Glutamatergic neuron (in vitro differentiated cells): Measurements from ENCODE around the gene KCNG2. TPM values are rescaled to one million over a fixed set of nuclear protein-coding genes. Genes with fewer than 3 reads are reported as not detected.
A peak's percentile ranks its signal among the peaks of the same experiment; 100 is the strongest.

Experiments
- DNase-seq: peaks from one replicate; pipeline ENCODE4 v3.0.0; 2022
- H3K27ac Mint-ChIP-seq: one replicate; pipeline ENCODE4 v1.8.0; 2020; ENCODE audit warnings: mild to moderate bottlenecking, mixed read lengths, inconsistent platforms; ENCODE audit not compliant: unreplicated experiment
- H3K27me3 Mint-ChIP-seq: one replicate; pipeline ENCODE4 v1.8.0; 2020; ENCODE audit warnings: mild to moderate bottlenecking, moderate library complexity, mixed read lengths, inconsistent platforms; ENCODE audit not compliant: unreplicated experiment
- H3K36me3 Mint-ChIP-seq: one replicate; pipeline ENCODE4 v1.8.0; 2020; ENCODE audit warnings: mild to moderate bottlenecking, mixed read lengths, inconsistent platforms; ENCODE audit not compliant: unreplicated experiment
- H3K4me1 Mint-ChIP-seq: one replicate; pipeline ENCODE4 v1.8.0; 2020; ENCODE audit warnings: mild to moderate bottlenecking, low read depth, mixed read lengths, inconsistent platforms; ENCODE audit not compliant: unreplicated experiment
- H3K4me3 Mint-ChIP-seq: one replicate; pipeline ENCODE4 v1.8.0; 2020; ENCODE audit warnings: mild to moderate bottlenecking, mixed read lengths, inconsistent platforms; ENCODE audit not compliant: unreplicated experiment
- H3K9me3 Mint-ChIP-seq: one replicate; pipeline ENCODE4 v1.8.0; 2020; ENCODE audit warnings: mild to moderate bottlenecking, moderate library complexity, mixed read lengths, inconsistent platforms; ENCODE audit not compliant: unreplicated experiment
- CTCF ChIP-seq: fragments of 200-600 bp; sonication (generic); IDR thresholded peaks from one replicate; pipeline ENCODE4 v1.5.0; 2021; ENCODE audit not compliant: partially characterized antibody, unreplicated experiment
- total RNA-seq: library from RNA; stranded (reverse); fragmentation: NEBNext Ultra II Directional; extraction: Animal tissue kit (Norgen Biotek cat#: 25700); gene quantifications from one replicate; pipeline ENCODE4 v1.2.1, GENCODE V29; 2021; ENCODE audit not compliant: unreplicated experiment

The KCNG2 gene
- total RNA-seq, 1 donor from 2014 or later: 1.6 TPM

- H3K36me3 Mint-ChIP-seq: peaks cover 5% of the 10 kb centered on the region
- TF ChIP-seq CTCF: no peak
- peaks cover 11% of the 10 kb centered on the region for H3K9me3 Mint-ChIP-seq
- H3K4me1 Mint-ChIP-seq: peaks cover 14% of the 10 kb centered on the region
- H3K27me3 Mint-ChIP-seq: peaks cover 11% of the 10 kb centered on the region
- peak; percentile 76 for DNase-seq
- no peak overlapping the region for H3K4me3 Mint-ChIP-seq
- peak overlapping the region; percentile 75 for H3K27ac Mint-ChIP-seq
These were observed 58.6 kb downstream of the KCNG2 start for GRCh38 chr18:79856119-79857007.

GRCh38 chr18:79857082-79857671, 59.4 kb downstream of the KCNG2 start:
- Mint-ChIP-seq H3K9me3 (peaks cover 17% of the 10 kb centered on the region), H3K27ac (peak overlapping the region; percentile 84)
- DNase-seq: no peak

GRCh38 chr18:79859314-79859713, 61.6 kb downstream of the KCNG2 start:
- H3K27ac Mint-ChIP-seq: no peak overlapping the region
- H3K27me3 Mint-ChIP-seq: peaks cover 12% of the 10 kb centered on the region
- H3K36me3 Mint-ChIP-seq: peaks cover 14% of the 10 kb centered on the region
- peaks cover 17% of the 10 kb centered on the region for H3K9me3 Mint-ChIP-seq
- no peak for TF ChIP-seq CTCF
- no peak for DNase-seq
- H3K4me3 Mint-ChIP-seq: no peak overlapping the region
- peaks cover 10% of the 10 kb centered on the region for H3K4me1 Mint-ChIP-seq

More at GRCh38 chr18:79857082-79857671, 59.4 kb downstream of the KCNG2 start:
- H3K4me3 Mint-ChIP-seq: no peak overlapping the region
- peaks cover 14% of the 10 kb centered on the region for H3K4me1 Mint-ChIP-seq
- peaks cover 13% of the 10 kb centered on the region for H3K27me3 Mint-ChIP-seq
- TF ChIP-seq CTCF: no peak
- peaks cover 13% of the 10 kb centered on the region for H3K36me3 Mint-ChIP-seq

GRCh38 chr18:79861687-79862086, 63.9 kb downstream of the KCNG2 start:
- no peak overlapping the region for H3K27ac Mint-ChIP-seq
- H3K4me3 Mint-ChIP-seq: no peak overlapping the region
- H3K27me3 Mint-ChIP-seq: peaks cover 6% of the 10 kb centered on the region

More at GRCh38 chr18:79861687-79862086, 63.9 kb downstream of the KCNG2 start:
- H3K9me3 Mint-ChIP-seq: peaks cover 13% of the 10 kb centered on the region
- TF ChIP-seq CTCF: no peak
- DNase-seq: no peak
- no peaks in the 10 kb centered on the region for H3K4me1 Mint-ChIP-seq
- H3K36me3 Mint-ChIP-seq: peaks cover 14% of the 10 kb centered on the region
